Measurements from ENCODE around the gene SYTL3.

Gene SYTL3

DNA sequence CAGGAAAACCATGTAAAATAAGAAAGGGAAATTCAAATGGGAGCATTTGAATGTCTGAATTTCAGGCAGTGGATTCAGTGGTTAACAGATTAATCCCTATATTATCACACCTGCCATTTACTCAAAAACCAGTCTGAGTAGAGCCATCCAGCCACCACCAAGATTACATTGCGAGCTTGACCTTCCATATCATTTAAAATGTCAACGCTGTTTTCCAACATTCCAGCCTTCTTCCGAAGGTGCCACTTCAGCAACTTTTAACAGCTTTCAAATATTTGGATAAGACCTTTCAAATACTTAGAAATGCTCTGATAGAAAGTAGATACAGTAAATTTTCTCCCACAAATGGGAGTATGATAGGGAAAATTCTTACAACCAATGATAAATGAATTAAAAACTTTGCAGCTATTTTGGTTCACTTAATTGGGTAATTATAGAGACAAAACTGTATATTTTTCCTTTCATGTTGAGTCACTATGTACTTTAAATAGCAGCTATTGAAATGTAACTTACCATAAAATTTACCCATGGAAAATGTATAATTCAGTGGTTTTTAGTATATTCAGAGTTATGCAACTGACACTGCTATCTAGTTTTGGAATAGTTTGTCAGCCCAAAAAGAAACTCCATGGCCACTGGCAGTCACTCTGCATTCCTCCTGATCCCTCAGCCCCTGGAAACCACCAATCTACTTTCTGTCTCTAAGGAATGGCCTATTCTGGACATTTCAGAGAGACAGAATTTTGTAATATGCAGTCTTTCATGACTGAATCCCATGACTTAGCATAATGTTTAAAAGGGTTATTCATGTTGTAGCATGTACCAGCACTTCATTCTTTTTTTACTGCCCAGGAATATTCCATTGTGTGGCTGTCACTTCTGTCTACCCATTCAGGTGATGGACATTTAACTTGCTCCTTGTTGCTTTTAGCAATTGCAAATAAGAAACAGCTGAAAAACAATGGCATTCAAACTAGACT is 147.8 kb downstream of the SYTL3 start:
- DNase-seq, result peak; percentile 57

DNA sequence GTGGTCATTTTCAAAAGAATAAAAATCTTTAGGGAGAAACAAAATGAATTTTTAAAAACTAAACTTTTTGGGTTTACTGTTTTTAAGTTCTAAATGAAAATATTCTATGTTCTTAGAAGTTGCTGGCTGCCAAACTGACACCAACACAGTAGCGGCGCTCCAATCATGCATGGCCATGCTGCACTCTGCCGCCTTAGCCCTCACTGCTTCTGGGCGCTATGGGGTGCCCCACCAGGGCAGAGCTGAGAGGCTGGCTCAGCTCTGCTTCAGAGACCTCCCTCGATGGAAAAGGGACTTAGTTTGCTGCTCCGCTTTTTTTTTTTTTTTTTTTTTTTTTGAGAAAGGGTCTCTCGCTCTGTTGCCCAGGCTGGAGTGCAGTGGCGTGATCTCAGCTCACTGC is 148.5 kb downstream of the SYTL3 start:
- peak; percentile 53 for DNase-seq

DNA sequence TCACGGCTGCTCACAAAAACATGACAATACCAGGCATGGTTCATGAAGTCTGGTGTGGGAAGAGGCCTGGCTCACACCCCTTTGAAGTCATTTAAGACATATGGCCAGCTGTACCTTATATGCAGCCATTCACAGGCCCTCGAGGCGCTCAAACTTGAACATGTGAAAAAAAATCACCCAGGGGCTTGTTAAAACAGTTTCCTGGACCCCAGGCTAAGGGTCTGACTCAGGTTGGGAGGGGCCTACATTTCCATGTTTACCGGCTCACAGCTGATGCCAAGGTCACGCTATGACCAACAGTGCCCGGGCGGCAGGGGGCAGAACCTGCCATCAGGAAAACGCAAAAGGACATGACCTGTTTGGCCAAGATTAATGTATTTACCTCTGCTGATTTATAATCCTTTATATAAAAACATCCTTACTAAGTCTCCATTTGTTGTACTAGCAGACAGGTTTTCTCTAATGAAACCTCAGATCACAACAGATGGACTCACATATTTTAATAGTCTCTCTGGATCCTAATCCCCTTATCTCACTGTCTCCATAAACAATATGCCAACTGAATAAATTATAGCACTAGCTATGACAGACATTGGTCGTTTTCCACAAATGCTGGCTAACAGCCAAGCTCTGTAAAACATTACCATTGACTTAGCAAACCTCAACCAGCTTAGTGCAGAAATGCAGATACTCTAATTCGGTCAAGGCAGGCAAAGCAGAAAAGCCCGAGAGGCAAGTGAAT is 149.4 kb downstream of the SYTL3 start:
- DNase-seq, result peak; percentile 41

DNA sequence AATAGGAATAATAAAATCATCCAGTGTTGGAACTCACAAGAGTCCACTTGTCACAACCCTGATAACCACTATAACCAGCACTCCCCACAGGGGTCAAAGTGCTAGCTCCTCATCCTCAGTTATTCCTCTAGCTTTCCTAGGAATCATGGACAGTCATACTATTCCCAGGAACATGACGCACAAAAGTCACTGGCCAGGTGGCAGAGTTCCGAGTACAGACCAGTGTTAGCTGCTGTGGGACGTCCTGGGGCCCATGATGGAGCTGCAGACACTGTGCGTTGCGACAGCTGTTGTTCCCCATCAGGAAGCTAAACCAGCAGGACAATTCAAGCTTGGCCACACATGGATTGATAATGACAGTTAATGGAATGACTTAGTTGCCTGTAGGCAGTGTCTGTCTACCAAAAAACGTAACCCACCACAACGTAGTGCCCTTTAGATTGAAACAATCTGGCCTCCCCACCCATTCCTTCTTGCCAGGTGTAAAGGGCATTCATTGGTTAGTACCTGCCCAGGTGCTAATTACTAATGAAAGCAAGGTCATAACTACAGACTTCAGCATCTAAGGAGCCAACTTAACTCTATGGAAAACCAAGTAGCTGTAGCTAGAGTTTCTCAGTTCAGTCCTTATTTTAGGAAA is 151.9 kb downstream of the SYTL3 start:
- DNase-seq, result peak; percentile 54

DNA sequence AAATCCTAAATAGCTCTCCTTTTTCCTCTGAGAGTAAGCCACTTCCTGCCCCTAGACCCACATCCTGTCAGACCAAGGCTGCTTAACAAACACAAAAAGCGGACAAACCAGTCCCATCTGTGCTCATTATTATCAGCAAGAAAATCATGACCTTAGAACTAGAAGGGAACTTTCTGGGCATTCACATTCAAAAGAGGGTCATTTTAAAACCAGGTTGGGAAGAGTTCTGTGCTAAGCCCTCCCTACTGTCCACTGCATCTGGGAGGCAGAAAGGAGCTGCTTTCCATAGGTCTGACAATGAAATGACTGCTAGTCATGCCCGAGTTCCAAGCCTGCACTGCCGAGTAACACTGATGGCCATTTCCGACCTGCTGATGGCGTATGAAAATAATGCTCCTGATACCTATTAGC is 153.9 kb downstream of the SYTL3 start:
- peak; percentile 60 for DNase-seq

DNA sequence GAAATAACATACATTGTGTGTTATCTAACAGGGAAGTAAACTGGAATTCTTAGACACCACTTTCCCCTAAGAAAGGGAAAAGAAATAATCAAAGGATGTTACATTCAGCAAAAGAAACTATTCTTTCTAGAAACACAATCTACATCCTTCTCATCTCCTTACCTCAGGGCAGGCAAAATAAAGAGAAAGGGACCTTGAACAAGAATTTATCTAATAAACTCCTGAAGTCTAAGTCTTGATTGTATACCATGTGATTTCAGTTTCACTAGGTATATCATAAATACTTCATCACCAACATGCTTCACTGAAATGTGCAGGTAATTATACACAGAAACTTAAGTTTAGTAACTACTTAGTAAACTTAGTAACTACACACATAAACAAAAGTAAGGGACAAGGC is 154.4 kb downstream of the SYTL3 start:
- DNase-seq, result no peak

DNA sequence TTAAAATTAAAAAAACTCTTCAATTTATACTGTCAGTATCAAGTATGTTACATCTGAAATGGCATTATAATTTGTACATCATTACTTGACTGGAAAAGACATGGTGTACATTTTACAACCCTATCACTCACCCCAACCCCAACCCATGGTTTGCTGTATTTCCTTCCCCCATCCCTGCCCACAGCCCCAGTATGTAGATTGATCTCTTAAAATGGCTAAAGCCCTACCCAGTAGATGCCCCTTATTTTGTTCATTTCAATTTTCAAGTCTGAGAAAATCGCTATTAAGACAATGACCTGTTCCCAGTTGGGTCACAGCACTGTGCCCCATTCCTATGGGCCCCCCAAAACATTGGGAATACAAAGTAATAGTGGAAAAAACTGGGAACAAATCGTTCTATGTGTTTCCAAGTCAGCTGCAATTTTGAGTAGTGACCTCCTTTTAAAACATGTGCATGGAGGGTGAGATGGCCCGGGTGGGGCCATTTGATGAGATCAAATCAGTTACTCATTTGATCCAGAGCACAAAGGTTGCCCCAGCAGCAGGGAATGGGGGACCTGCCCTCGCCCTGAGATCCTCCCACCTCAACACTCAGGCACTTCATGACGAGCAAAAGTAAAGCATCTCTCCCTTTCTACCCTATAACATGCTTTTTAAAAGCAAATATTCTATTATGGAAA is 156.0 kb downstream of the SYTL3 start:
- no peak for DNase-seq

DNA sequence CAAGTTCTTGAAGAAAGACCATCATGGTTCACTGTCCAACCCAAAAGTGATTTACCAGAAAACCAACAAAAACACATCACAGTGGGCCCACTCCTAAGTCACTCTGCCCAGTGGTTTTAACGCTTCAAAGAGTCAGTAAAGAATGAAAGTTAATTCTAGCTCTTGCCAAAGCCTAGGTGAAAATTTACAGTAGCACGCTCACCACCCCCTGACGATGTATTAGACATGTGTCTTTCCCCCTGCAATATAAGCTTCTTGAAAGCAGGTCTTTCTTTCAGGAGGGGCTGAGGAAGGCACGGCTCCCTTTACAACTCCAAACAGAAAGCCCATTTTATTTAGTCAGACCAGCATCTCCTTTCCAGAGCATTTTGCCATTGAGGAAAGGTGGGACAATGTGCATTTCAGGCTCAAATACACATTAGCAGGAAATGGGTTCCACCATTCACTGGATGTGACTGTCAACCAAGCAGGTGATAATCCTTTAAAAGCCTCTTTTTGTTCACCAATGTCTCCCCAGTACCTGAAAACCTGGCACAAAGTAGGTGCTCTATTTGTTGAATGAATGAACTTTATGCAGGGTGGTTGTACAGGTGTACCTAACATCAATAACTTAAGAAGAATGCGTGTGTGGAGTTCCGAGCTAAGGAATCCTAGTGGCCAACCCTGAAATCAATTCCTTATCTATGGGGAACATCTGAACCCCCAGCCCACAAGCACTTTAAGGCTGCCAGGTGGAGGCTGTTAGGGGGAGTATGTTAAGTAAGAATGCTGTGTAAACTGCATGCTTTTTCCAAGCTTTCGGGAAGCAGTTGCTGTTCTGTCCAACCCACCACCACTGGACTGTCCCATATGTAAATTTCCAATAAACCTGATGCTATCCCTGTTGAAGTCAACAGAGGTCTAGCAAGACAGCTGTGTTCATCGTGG is 157.9 kb downstream of the SYTL3 start:
- DNase-seq, result no peak

DNA sequence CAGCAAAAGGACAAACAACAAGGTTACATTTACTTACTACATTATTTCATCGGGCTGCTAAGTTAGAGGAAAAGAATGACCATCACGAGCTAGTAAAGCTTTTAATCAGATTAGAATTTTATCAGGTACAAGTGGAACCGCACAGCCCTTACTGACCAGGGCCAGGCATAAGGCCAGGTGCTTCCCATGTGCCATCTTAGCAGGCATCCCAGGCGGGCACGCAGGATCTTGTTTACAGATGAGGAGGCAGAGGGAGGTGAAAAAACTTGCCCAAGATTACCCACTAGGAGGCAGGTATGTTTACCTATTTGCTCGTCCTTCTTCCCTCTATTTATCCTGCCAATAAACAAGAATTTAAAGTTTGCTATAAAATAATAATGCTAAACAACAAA is 158.6 kb downstream of the SYTL3 start:
- no peak for DNase-seq

DNA sequence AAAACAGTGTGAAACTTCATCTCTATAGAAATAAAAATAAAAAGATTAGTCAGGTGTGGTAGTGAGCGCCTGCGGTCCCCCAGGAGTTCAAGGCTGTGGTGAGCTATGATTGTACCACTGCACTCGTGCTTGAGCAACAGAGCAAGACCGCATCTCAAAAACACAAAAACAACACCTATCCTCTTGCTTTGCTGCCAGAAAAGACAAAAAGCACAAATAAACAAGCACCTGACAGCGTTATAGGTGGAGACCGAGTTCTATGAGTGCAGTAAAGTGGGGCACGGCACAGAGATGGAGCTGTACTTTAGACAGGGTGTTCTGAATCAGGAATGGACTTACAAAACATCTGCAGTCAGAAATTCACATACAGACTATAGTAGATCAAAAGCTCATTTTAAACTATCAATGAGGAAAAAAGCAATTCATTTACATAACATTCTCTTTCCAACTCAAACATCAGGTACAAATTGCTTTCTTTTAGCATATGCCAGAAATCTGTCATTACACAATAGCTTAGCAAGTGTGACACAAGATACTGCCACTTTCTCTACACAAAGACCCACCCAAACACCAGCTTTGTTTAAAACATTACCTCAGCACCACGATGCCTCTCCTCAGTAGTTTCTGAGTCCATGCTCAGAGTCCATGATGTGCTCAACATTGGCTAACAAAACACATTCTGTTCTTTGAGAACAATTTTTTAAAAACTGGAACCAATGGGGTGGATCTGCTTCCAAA is 159.3 kb downstream of the SYTL3 start:
- no peak for DNase-seq

DNA sequence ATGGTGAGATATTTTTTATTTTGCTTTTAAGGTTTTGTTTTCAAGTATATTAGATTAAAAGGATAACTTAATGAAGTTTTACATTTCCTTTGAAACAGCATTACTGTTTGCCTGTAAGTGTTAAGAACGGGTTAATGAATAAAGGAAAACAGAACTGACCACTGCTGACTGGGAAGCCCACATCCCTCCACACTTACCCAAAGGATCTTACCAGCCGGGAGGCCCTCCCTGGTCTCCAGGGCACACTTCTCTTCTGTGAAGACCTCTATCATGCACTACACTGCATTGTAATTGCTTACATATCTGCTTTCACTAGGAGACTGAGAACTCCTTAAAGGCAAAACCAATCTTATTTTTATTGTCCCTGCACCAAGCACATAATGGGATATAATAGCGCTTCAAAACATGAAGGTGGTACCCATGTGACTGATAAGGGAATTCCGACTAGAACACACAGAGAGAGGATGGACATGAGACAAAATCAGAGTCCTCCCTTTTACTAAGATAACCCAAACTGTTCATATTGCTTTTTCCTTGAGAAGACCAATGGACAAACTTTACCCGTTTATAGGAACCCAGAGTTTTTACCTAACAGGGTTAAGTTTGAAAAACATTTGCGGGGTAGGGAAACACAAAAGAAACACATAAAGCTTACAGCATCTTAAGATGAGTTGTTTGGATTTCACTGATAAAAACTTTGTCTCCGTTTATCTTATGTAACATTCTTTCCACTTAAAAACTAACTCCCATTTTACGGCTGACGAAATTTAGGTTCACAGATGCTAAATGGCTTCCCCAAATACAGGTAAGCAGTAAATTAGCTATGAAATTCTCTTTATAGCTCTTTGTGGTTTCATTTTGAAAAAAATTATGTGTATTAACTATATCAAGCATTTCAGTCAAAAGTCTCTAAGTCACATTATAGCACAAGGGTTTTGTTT is 160.6 kb downstream of the SYTL3 start:
- no peak for DNase-seq

DNA sequence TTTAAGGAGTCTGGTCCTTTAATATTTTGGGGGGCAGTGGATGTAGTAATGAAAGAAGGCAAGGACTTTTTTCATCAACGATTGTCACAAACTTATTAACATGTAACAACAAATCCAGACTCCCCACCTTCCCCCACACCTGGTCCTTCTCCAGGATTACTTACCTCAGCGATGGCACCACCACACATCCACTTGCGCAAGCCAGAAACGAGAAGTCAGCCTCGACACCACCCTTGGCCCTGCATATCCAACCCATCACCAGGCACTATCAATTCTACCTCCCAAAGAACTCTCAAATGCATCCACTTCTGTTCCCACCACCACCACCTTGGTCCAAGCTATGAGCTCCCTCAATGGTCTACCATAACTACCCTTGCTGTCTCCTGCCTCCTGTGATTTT is 162.8 kb downstream of the SYTL3 start:
- no peak for DNase-seq

DNA sequence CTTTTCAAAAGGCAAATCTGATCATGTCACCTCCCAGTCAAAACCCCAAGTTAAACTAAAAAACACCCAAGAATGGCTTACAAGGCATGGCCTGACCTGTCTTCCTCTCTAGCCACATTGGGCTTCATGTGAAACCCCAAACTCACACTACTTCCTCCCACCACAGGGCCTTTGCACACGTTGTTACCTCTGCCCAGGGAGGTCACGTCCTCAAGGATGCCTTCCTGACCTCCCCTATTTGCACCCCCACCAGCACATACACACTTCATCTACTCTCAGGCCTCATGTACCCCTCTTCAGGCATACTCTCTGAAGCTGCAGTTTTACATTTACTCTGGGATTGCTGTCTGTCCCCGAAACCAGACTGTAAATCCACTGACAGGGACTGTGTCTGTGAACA is 163.2 kb downstream of the SYTL3 start:
- no peak for DNase-seq
